ENCODE data around the gene PTPN2.

DNA sequence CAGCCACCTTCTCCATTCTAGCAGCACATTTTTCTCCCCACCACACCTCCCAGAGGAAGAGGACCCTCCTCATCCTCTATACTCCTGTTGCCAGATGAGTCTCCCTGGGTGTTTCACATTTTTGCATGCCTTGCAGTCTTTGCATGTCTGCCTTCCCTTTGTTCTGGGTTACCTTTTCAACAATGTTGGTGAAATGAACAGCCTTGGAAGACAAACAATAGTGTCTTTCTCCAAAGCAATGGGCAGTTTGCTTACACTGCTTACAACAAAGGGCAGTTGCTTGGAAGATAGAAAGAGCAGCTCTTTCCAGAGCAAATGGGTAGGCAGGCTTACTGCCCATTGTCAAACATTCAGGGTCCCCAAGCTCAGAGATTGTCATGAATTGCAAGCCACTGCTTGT lies 49.3 kb upstream of the PTPN2 start:
- TF ChIP-seq YY1 (IDR thresholded peaks at IDR 0.05; ENCODE audit: insufficient read depth, insufficient read length) (no peak), ZNF274 (IDR thresholded peaks at IDR 0.05; ENCODE audit: low read depth, low read length) (no peak)
